Astrocyte (in vitro differentiated cells and primary cell): ENCODE measurements around the gene DPH6. TPM values are rescaled to one million over a fixed set of nuclear protein-coding genes. Genes with fewer than 3 reads are reported as not detected.

Experiments used
- DNase-seq: peaks from one replicate; pipeline ENCODE4 v3.0.0-alpha.2; 2010; ENCODE audit warnings: low read depth
- FAIRE-seq: peaks from 2 replicates; lab custom pipeline; 2011; peaks lifted over from hg19 to GRCh38; lab: Jason Lieb, UNC
- H2AFZ ChIP-seq: 2 replicates; pipeline ENCODE4 v1.6.0; 2012; ENCODE audit warnings: low read depth, low read length, inconsistent platforms
- H3K27ac ChIP-seq: 2 replicates; pipeline ENCODE4 v1.5.1; 2011; ENCODE audit warnings: low read depth, low read length, inconsistent platforms
- H3K27me3 ChIP-seq: 2 replicates; pipeline ENCODE4 v1.6.0; 2011; ENCODE audit warnings: low read length, inconsistent platforms; ENCODE audit not compliant: insufficient read depth
- H3K36me3 ChIP-seq: 2 replicates; pipeline ENCODE4 v1.5.1; 2011; ENCODE audit warnings: low read length, inconsistent platforms; ENCODE audit not compliant: insufficient read depth
- H3K4me1 ChIP-seq: 2 replicates; pipeline ENCODE4 v1.5.1; 2011; ENCODE audit warnings: low read length, inconsistent platforms; ENCODE audit not compliant: insufficient read depth
- H3K4me2 ChIP-seq: 2 replicates; pipeline ENCODE4 v1.6.0; 2012; ENCODE audit warnings: low read length, inconsistent platforms
- H3K4me3 ChIP-seq: 2 replicates; pipeline ENCODE4 v1.5.1; 2011; ENCODE audit warnings: low read depth, mild to moderate bottlenecking, low read length, inconsistent platforms; ENCODE audit not compliant: insufficient read depth
- H3K79me2 ChIP-seq: 2 replicates; pipeline ENCODE4 v1.6.0; 2012; ENCODE audit warnings: mild to moderate bottlenecking, low read length, inconsistent platforms; ENCODE audit not compliant: insufficient read depth
- H3K9ac ChIP-seq: 2 replicates; pipeline ENCODE4 v1.6.0; 2012; ENCODE audit warnings: mild to moderate bottlenecking, low read length, inconsistent platforms
- H3K9me3 ChIP-seq: 2 replicates; pipeline ENCODE4 v1.5.1; 2012; ENCODE audit warnings: low read depth, mild to moderate bottlenecking, low read length, inconsistent platforms; ENCODE audit not compliant: insufficient read depth
- H4K20me1 ChIP-seq: 2 replicates; pipeline ENCODE4 v1.6.0; 2012; ENCODE audit warnings: low read length, inconsistent platforms; ENCODE audit not compliant: insufficient read depth
- H3K27ac Mint-ChIP-seq: one replicate; pipeline ENCODE4 v1.8.0; 2021; ENCODE audit warnings: mild to moderate bottlenecking, mixed read lengths; ENCODE audit not compliant: unreplicated experiment
- H3K27me3 Mint-ChIP-seq: one replicate; pipeline ENCODE4 v1.8.0; 2021; ENCODE audit warnings: low read depth, mixed read lengths; ENCODE audit not compliant: unreplicated experiment
- H3K36me3 Mint-ChIP-seq: one replicate; pipeline ENCODE4 v1.8.0; 2021; ENCODE audit warnings: low read depth, mixed read lengths; ENCODE audit not compliant: unreplicated experiment
- H3K4me1 Mint-ChIP-seq: one replicate; pipeline ENCODE4 v1.8.0; 2021; ENCODE audit warnings: low read depth, mixed read lengths; ENCODE audit not compliant: unreplicated experiment
- H3K4me3 Mint-ChIP-seq: one replicate; pipeline ENCODE4 v1.8.0; 2021; ENCODE audit warnings: mild to moderate bottlenecking, moderate library complexity, mixed read lengths; ENCODE audit not compliant: unreplicated experiment
- H3K9me3 Mint-ChIP-seq: one replicate; pipeline ENCODE4 v1.8.0; 2021; ENCODE audit warnings: mild to moderate bottlenecking, mixed read lengths; ENCODE audit not compliant: unreplicated experiment
- CTCF ChIP-seq: IDR thresholded peaks from 2 replicates; pipeline ENCODE4 v1.5.1; 2011; ENCODE audit warnings: low read depth, mild to moderate bottlenecking, inconsistent platforms, low read length, moderate library complexity; ENCODE audit not compliant: insufficient read depth
- EZH2 ChIP-seq: IDR thresholded peaks from 2 replicates; pipeline ENCODE4 v1.6.1; 2012; ENCODE audit warnings: mild to moderate bottlenecking, low read length, inconsistent platforms; ENCODE audit not compliant: insufficient read depth
- total RNA-seq: library from RNA; stranded (reverse); gene quantifications from 2 replicates; pipeline ENCODE4 v1.2.1, GENCODE V29; 2021

DPH6 gene
- total RNA-seq, 1 donor from 2014 or later, result 7.6 TPM

GRCh38 chr15:35458176-35458856 is 87.6 kb downstream of the DPH6 start:
- H3K27ac ChIP-seq, result no peak overlapping the region
- peak overlapping the region; percentile 19 for H3K4me2 ChIP-seq
- H3K4me3 Mint-ChIP-seq, result no peak overlapping the region
- DNase-seq (no peak), FAIRE-seq (peak; percentile 49)
- no peak overlapping the region for H2AFZ ChIP-seq
- no peak overlapping the region for H3K27ac Mint-ChIP-seq
- H3K9ac ChIP-seq, result no peak overlapping the region
- H3K4me1 ChIP-seq, result no peaks in the 10 kb centered on the region
- H3K27me3 ChIP-seq, result no peaks in the 10 kb centered on the region
- H3K9me3 ChIP-seq, result no peaks in the 10 kb centered on the region
- no peaks in the 10 kb centered on the region for H3K4me1 Mint-ChIP-seq
- no peaks in the 10 kb centered on the region for H3K27me3 Mint-ChIP-seq
- H4K20me1 ChIP-seq, result no peaks in the 10 kb centered on the region
- no peaks in the 10 kb centered on the region for H3K9me3 Mint-ChIP-seq
- no peaks in the 10 kb centered on the region for H3K36me3 ChIP-seq
- no peaks in the 10 kb centered on the region for H3K36me3 Mint-ChIP-seq
- no peaks in the 10 kb centered on the region for H3K79me2 ChIP-seq
- TF ChIP-seq CTCF (no peak), EZH2 (no peak)
- no peak overlapping the region for H3K4me3 ChIP-seq

GRCh38 chr15:35455201-35455600 is 90.8 kb downstream of the DPH6 start:
- Mint-ChIP-seq H3K36me3 (no peaks in the 10 kb centered on the region), H3K4me1 (peaks cover 2% of the 10 kb centered on the region), H3K27ac (no peak overlapping the region), H3K27me3 (no peaks in the 10 kb centered on the region), H3K4me3 (no peak overlapping the region), H3K9me3 (no peaks in the 10 kb centered on the region)
- Histone ChIP-seq H3K4me1 (no peaks in the 10 kb centered on the region), H3K27ac (no peak overlapping the region), H3K4me3 (no peak overlapping the region), H3K79me2 (no peaks in the 10 kb centered on the region), H3K36me3 (no peaks in the 10 kb centered on the region), H3K9me3 (no peaks in the 10 kb centered on the region), H3K27me3 (no peaks in the 10 kb centered on the region), H2AFZ (no peak overlapping the region), H3K9ac (no peak overlapping the region), H3K4me2 (no peak overlapping the region), H4K20me1 (no peaks in the 10 kb centered on the region)
- no peak for TF ChIP-seq EZH2
- no peak for TF ChIP-seq CTCF
- DNase-seq (peak; percentile 49), FAIRE-seq (no peak)

- Mint-ChIP-seq H3K9me3 (no peaks in the 10 kb centered on the region), H3K4me3 (no peak overlapping the region), H3K27me3 (no peaks in the 10 kb centered on the region), H3K4me1 (peaks cover 2% of the 10 kb centered on the region), H3K27ac (no peak overlapping the region), H3K36me3 (no peaks in the 10 kb centered on the region)
- H3K27me3 ChIP-seq, result no peaks in the 10 kb centered on the region
- peak; percentile 64 for FAIRE-seq
- TF ChIP-seq EZH2 (no peak), CTCF (no peak)
- H4K20me1 ChIP-seq, result no peaks in the 10 kb centered on the region
- H2AFZ ChIP-seq, result no peak overlapping the region
- H3K4me2 ChIP-seq, result no peak overlapping the region
- no peaks in the 10 kb centered on the region for H3K79me2 ChIP-seq
- H3K27ac ChIP-seq, result no peak overlapping the region
- no peaks in the 10 kb centered on the region for H3K9me3 ChIP-seq
- no peak overlapping the region for H3K4me3 ChIP-seq
- no peaks in the 10 kb centered on the region for H3K36me3 ChIP-seq
- H3K9ac ChIP-seq, result no peak overlapping the region
- peak; percentile 80 for DNase-seq
- H3K4me1 ChIP-seq, result no peaks in the 10 kb centered on the region
Measured at GRCh38 chr15:35450492-35450891, 95.5 kb downstream of the DPH6 start.
